ENCODE measurements around the gene GPC1.

GRCh38 chr2:240391111-240392051 lies 44.1 kb upstream of the GPC1 start:
- TF ChIP-seq YY1 (IDR thresholded peaks at IDR 0.05; ENCODE audit: insufficient read depth, insufficient read length): no peak
- no peak for TF ChIP-seq SUZ12 (IDR thresholded peaks at IDR 0.05; ENCODE audit: extremely low read depth, insufficient read depth, insufficient read length)
